ENCODE results near the gene L3MBTL4. TPM values are rescaled to one million over a fixed set of nuclear protein-coding genes. Genes with fewer than 3 reads are reported as not detected.
A peak's percentile ranks its signal among the peaks of the same experiment; 100 is the strongest.

Gene L3MBTL4
- total and polyA plus RNA-seq, 8 donors = 2.5 to 15.1 (median 6.4) TPM

GRCh38 chr18:6284761-6285160 lies 129.9 kb downstream of the L3MBTL4 start:
- Histone ChIP-seq H3K27me3 (no peaks in the 10 kb centered on the region), H3K9me3 (no peaks in the 10 kb centered on the region), H3K4me1 (no peaks in the 10 kb centered on the region), H3K27ac (no peak overlapping the region), H3K36me3 (no peaks in the 10 kb centered on the region), H3K4me3 (no peak overlapping the region)
- ATAC-seq (no peak), FAIRE-seq (no peak), DNase-seq (peak in 1 of 6 donors; percentile 63)
- intact Hi-C loops (cut with DNase I) = no loop called here
- TF ChIP-seq, protein P1, sequence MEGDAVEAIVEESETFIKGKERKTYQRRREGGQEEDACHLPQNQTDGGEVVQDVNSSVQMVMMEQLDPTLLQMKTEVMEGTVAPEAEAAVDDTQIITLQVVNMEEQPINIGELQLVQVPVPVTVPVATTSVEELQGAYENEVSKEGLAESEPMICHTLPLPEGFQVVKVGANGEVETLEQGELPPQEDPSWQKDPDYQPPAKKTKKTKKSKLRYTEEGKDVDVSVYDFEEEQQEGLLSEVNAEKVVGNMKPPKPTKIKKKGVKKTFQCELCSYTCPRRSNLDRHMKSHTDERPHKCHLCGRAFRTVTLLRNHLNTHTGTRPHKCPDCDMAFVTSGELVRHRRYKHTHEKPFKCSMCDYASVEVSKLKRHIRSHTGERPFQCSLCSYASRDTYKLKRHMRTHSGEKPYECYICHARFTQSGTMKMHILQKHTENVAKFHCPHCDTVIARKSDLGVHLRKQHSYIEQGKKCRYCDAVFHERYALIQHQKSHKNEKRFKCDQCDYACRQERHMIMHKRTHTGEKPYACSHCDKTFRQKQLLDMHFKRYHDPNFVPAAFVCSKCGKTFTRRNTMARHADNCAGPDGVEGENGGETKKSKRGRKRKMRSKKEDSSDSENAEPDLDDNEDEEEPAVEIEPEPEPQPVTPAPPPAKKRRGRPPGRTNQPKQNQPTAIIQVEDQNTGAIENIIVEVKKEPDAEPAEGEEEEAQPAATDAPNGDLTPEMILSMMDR (IDR thresholded peaks at IDR 0.05) = no peak
- WGBS, 2 donors = 96 to 99% methylated on average over 22 of the region's 22 CpGs

DNA sequence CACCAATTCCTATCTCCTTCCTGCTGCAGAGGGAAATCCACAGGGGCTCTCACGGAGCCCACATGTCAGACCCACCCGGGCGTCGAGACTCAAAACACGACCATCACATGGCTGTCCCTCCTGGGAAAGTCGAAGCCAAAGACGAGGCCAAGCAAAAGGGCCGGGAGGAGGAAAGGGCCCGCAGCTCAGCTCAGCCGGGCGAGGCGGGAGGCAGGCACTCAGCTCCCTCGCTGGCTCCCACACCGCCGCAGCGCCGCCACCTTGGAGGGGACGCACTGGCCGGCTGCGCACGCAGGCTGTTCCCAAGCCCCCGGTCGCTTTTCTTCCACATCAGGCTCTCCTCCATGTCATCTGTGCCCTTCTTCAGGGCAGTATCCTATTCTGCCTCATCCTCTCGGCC lies 130.4 kb downstream of the L3MBTL4 start:
- FAIRE-seq = no peak
- ATAC-seq = no peak
- 97% methylated on average over 24 of the region's 24 CpGs for WGBS, 2 donors

DNA sequence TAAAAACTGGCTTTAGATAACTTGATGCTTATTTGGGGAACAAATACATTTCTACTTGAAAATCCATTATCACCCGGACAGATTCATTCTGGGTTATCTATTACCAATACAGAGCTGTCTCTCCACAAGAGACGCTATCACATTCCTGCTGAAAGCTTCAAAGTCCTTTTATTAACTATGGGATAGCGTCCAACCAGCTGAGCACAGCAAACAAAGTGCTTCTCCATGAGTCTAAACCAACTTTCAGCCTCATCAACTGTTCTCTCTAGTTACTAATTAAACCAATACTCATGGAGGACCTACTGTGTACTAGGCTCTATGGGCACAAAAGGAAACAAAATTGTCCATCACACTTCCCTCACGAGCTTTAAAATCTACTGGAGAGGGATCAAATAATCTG lies 132.8 kb downstream of the L3MBTL4 start:
- no peaks in the 10 kb centered on the region for H3K9me3 ChIP-seq
- H3K27ac ChIP-seq = no peak overlapping the region
- no peaks in the 10 kb centered on the region for H3K4me1 ChIP-seq
- intact Hi-C loops (cut with DNase I) = no loop called here
- H3K4me3 ChIP-seq = no peak overlapping the region
- WGBS, 2 donors = 41 to 49% methylated on average over 4 of the region's 4 CpGs
- no peaks in the 10 kb centered on the region for H3K27me3 ChIP-seq
- no peak for FAIRE-seq
- H3K36me3 ChIP-seq = no peaks in the 10 kb centered on the region
- no peak for ATAC-seq
- no peak for DNase-seq
- TF ChIP-seq, protein P1 (IDR thresholded peaks at IDR 0.05) = no peak

More for the DNA sequence above, 130.4 kb downstream of the L3MBTL4 start:
- H3K9me3 ChIP-seq = no peaks in the 10 kb centered on the region
- H3K4me3 ChIP-seq = no peak overlapping the region
- intact Hi-C loops (cut with DNase I) = no loop called here
- no peak for DNase-seq
- no peaks in the 10 kb centered on the region for H3K27me3 ChIP-seq
- no peak overlapping the region for H3K27ac ChIP-seq
- TF ChIP-seq, protein P1 (IDR thresholded peaks at IDR 0.05) = no peak
- no peaks in the 10 kb centered on the region for H3K4me1 ChIP-seq
- H3K36me3 ChIP-seq = no peaks in the 10 kb centered on the region

GRCh38 chr18:6280211-6280743 lies 134.4 kb downstream of the L3MBTL4 start:
- FAIRE-seq = no peak
- no peak for ATAC-seq
- H3K27ac ChIP-seq = no peak overlapping the region
- 82 to 84% methylated on average over 2 of the region's 2 CpGs for WGBS, 2 donors
- no peak overlapping the region for H3K4me3 ChIP-seq
- H3K27me3 ChIP-seq = no peaks in the 10 kb centered on the region
- intact Hi-C loops (cut with DNase I) = no loop called here
- TF ChIP-seq, protein P1 (IDR thresholded peaks at IDR 0.05) = no peak
- no peak for DNase-seq
- no peaks in the 10 kb centered on the region for H3K9me3 ChIP-seq
- no peaks in the 10 kb centered on the region for H3K36me3 ChIP-seq
- H3K4me1 ChIP-seq = no peaks in the 10 kb centered on the region

- intact Hi-C loops (cut with DNase I) = no loop called here
- Histone ChIP-seq H3K36me3 (no peaks in the 10 kb centered on the region), H3K4me3 (no peak overlapping the region), H3K27me3 (no peaks in the 10 kb centered on the region), H3K27ac (no peak overlapping the region), H3K9me3 (no peaks in the 10 kb centered on the region), H3K4me1 (no peaks in the 10 kb centered on the region)
- WGBS, 2 donors = 85 to 86% methylated on average over 1 of the region's 1 CpG
- DNase-seq (no peak), FAIRE-seq (no peak), ATAC-seq (no peak)
- TF ChIP-seq, protein P1 (IDR thresholded peaks at IDR 0.05) = no peak
Measured at GRCh38 chr18:6279308-6279707, 135.4 kb downstream of the L3MBTL4 start.
